ENCODE measurements around the gene BCL2L15. TPM values are rescaled to one million over a fixed set of nuclear protein-coding genes. Genes with fewer than 3 reads are reported as not detected.
A peak's percentile ranks its signal among the peaks of the same experiment; 100 is the strongest.

Gene BCL2L15
- total RNA-seq, 4 donors from 2014 or later: 0.11 to 1.7 (median 0.78) TPM; not detected in 1

DNA sequence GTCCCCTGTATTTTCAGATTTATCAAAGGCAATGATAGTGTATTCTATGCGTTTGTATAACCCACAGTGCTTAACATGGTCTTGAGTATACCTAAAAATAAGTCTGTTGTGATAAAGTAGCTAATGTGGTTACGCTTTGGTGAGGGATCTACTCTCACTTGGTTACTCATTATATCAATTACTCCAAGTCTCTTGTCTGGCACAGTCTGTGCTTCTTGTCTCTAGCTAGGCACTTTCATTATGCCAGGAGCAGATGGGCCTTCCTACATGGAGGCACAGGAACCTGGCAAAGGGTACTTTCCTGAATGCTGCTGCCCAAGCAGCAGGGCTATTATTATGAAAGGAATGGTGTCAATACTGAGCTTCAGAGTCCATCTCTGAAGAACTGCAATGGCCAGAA is 11.7 kb downstream of the BCL2L15 start:
- 94% methylated on average over 2 of the region's 2 CpGs for WGBS
- DNase-seq (ENCODE audit: extremely low spot score): no peak
- no peaks in the 10 kb centered on the region for H3K27me3 ChIP-seq
- H3K9me3 ChIP-seq: no peaks in the 10 kb centered on the region
- intact Hi-C loops (cut with DNase I): no loop called here
- no peak for TF ChIP-seq EP300 (IDR thresholded peaks at IDR 0.05)
- TF ChIP-seq POLR2A (IDR thresholded peaks at IDR 0.05; ENCODE audit: low read depth): no peak
- TF ChIP-seq POLR2AphosphoS5 (IDR thresholded peaks at IDR 0.05): no peak
- TF ChIP-seq, protein P1, sequence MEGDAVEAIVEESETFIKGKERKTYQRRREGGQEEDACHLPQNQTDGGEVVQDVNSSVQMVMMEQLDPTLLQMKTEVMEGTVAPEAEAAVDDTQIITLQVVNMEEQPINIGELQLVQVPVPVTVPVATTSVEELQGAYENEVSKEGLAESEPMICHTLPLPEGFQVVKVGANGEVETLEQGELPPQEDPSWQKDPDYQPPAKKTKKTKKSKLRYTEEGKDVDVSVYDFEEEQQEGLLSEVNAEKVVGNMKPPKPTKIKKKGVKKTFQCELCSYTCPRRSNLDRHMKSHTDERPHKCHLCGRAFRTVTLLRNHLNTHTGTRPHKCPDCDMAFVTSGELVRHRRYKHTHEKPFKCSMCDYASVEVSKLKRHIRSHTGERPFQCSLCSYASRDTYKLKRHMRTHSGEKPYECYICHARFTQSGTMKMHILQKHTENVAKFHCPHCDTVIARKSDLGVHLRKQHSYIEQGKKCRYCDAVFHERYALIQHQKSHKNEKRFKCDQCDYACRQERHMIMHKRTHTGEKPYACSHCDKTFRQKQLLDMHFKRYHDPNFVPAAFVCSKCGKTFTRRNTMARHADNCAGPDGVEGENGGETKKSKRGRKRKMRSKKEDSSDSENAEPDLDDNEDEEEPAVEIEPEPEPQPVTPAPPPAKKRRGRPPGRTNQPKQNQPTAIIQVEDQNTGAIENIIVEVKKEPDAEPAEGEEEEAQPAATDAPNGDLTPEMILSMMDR (IDR thresholded peaks at IDR 0.05): no peak
- no peaks in the 10 kb centered on the region for H3K36me3 ChIP-seq
- no peak overlapping the region for H3K27ac ChIP-seq (replicated peaks in 1 of 4)
- H3K4me3 ChIP-seq: no peak overlapping the region
- H3K4me1 ChIP-seq: no peaks in the 10 kb centered on the region

DNA sequence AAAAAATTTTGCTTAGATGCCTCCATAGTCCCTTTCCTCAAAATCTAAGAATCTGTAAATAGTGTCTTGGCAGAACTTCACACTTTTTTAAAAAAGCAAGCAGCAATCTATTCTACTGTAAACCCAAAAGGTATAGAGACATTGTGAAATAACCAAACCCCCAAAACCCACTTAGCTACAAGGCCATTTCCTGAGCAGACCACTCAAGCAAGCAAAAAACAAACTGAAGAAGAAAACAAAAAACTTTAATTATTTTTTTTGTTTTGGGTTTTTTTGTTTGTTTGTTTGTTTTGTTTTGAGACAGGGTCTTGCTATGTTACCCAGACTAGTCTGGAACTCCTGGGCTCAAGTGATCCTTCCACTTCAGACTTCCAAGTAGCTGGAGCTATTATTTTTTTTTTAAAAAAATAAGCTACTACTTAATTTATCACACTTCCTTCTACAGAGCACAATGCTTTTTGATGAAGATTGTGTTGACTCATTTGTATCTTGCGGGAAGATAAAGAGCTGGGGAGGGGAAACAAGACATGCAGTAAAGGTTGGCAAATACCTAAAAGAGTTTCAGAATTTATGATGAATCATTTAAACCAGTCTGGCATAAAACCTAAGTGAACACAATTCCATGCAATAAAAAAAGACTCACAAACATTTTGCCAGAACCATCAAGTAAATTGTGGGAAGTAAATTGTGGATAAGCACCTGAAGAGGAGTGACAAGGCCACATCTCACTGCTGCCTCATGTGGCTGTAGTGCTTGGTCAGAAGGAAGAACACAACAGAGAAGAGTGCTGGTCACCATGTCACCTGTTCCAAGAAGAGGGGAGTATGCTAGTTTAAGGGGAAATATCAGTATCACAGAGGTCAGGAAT is 13.1 kb downstream of the BCL2L15 start:
- Histone ChIP-seq H3K36me3 (no peaks in the 10 kb centered on the region), H3K27me3 (no peaks in the 10 kb centered on the region), H3K4me1 (no peaks in the 10 kb centered on the region), H3K9me3 (no peaks in the 10 kb centered on the region), H3K27ac (replicated peaks in 1 of 4) (no peak overlapping the region), H3K4me3 (no peak overlapping the region)
- TF ChIP-seq POLR2AphosphoS5 (IDR thresholded peaks at IDR 0.05): no peak
- TF ChIP-seq EP300 (IDR thresholded peaks at IDR 0.05): no peak
- TF ChIP-seq, protein P1 (IDR thresholded peaks at IDR 0.05): no peak
- TF ChIP-seq POLR2A (IDR thresholded peaks at IDR 0.05; ENCODE audit: low read depth): no peak
- WGBS: 85% methylated on average over 1 of the region's 1 CpG
- intact Hi-C loops (cut with DNase I): no loop called here
- no peak for DNase-seq (ENCODE audit: extremely low spot score)

DNA sequence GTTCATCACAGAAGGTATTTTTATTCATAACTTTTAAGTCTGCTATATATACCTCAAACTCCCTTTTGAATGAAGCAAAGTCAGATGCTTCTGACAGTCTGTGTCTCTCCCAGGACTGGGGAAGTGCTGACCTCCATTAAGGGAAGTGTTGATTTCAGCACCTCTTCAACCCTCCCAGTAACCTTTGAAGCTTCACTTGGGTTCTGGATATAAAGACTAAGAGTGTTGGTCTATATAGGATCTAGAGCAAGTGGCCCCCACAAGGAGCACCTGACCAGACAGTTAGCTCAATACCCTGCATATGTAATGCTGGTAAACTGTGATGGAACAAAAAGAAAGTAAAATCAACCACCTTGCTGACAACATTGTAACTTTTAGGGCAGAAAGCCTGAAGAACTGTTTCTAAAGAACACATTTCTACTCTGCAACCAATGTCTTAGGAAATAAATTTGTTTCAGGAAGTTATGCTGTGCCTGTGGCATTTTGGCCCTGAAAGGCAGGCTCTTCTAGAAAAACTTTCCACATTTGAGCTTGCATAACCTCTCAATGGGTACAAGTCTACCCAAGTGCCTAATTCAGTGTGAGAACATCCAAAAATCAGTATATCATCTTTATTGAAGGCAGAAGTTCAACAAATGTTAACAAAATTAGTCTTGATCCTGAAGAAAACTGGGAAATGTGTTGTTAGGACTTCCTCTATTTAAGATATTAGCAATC is 15.0 kb downstream of the BCL2L15 start:
- no peaks in the 10 kb centered on the region for H3K27me3 ChIP-seq
- intact Hi-C loops (cut with DNase I): no loop called here
- DNase-seq (ENCODE audit: extremely low spot score): no peak
- peak overlapping the region in 2 of 4 donors; percentile 9 to 50 for H3K27ac ChIP-seq (replicated peaks in 1 of 4)
- no peaks in the 10 kb centered on the region for H3K4me1 ChIP-seq
- TF ChIP-seq POLR2AphosphoS5 (IDR thresholded peaks at IDR 0.05): no peak
- TF ChIP-seq POLR2A (IDR thresholded peaks at IDR 0.05; ENCODE audit: low read depth): no peak
- TF ChIP-seq EP300 (IDR thresholded peaks at IDR 0.05): no peak
- TF ChIP-seq, protein P1 (IDR thresholded peaks at IDR 0.05): no peak
- H3K9me3 ChIP-seq: no peaks in the 10 kb centered on the region
- no peak overlapping the region for H3K4me3 ChIP-seq
- no peaks in the 10 kb centered on the region for H3K36me3 ChIP-seq

DNA sequence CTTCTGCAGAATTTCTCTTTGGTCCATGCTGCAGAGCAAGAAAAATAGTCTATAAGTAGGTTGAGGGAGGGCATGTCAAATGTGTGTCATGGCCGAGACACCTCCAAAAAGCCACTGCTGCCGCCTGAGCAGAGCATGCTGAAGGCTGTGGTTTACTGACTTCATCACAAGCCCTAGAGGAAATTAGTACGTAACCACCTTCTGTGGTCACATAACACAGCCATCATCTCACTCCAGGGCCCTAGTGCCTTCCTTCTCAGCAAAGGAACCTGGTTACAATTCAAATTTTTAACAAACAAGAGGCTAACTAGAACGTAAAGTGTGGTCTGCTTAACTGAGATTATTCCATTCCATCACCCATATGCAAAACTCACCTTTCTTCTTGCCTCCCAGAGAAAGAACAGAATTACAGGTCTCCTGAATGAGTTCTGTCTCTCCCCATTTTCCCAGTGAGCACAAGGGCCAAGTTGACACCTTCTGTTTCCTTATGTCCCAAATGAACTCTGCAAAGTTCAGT is 15.7 kb downstream of the BCL2L15 start, which contains the start of gene PTPN22:
Gene PTPN22 (minus strand): TSS at position 116 of the 517 bp plus-strand sequence.
- no peaks in the 10 kb centered on the region for H3K27me3 ChIP-seq
- H3K27ac ChIP-seq (replicated peaks in 1 of 4): peak within 1 kb of the TSS in 2 of 4 donors; percentile 9 to 50
- intact Hi-C loops (cut with DNase I): no loop called here
- DNase-seq (ENCODE audit: extremely low spot score): no peak
- 67% methylated on average over 4 of the region's 4 CpGs for WGBS
- H3K4me3 ChIP-seq: peak within 1 kb of the TSS in 1 of 4 donors; percentile 18
- no peaks in the 10 kb centered on the region for H3K36me3 ChIP-seq
- no peaks in the 10 kb centered on the region for H3K9me3 ChIP-seq
- no peaks in the 10 kb centered on the region for H3K4me1 ChIP-seq
- TF ChIP-seq POLR2A (IDR thresholded peaks at IDR 0.05; ENCODE audit: low read depth): peak; percentile 13
- TF ChIP-seq, protein P1 (IDR thresholded peaks at IDR 0.05): no peak
- no peak for TF ChIP-seq EP300 (IDR thresholded peaks at IDR 0.05)
- peak; percentile 36 to 41 for TF ChIP-seq POLR2AphosphoS5 (IDR thresholded peaks at IDR 0.05)

Measured in esophagus muscularis mucosa (tissue), 4 donors.